HG03565 (cell line): Measurements from ENCODE around the gene UBA1.

ENCODE experiments used
- ATAC-seq: cut with Tn5 transposase; IDR thresholded peaks from one replicate; pipeline ENCODE4 v1.9.1; 2021; ENCODE audit warnings: mild to moderate bottlenecking, moderate library complexity; ENCODE audit not compliant: unreplicated experiment

Gene UBA1

GRCh38 chrX:47187106-47187677 is 6.4 kb upstream of the UBA1 start:
- ATAC-seq, result no peak

- ATAC-seq, result no peak
Observed at GRCh38 chrX:47189906-47190305, 3.7 kb upstream of the UBA1 start.

GRCh38 chrX:47190445-47191269 is 3.0 kb upstream of the UBA1 start:
- peak; percentile 49 for ATAC-seq

- no peak for ATAC-seq
Observed at GRCh38 chrX:47191331-47191730, 2.3 kb upstream of the UBA1 start.

- ATAC-seq, result no peak
Observed at GRCh38 chrX:47191806-47192401, 1.7 kb upstream of the UBA1 start.

GRCh38 chrX:47194194-47194787 is 662 bp downstream of the UBA1 start:
- ATAC-seq, result no peak

GRCh38 chrX:47196098-47196497 is 2.5 kb downstream of the UBA1 start:
- no peak for ATAC-seq

- ATAC-seq, result no peak
Observed at GRCh38 chrX:47197526-47197925, 3.9 kb downstream of the UBA1 start.

GRCh38 chrX:47198026-47198686 is 4.5 kb downstream of the UBA1 start:
- no peak for ATAC-seq

- ATAC-seq, result no peak
Observed at GRCh38 chrX:47198687-47199080, 5.1 kb downstream of the UBA1 start.

GRCh38 chrX:47199286-47199685 is 5.7 kb downstream of the UBA1 start:
- ATAC-seq, result no peak

- no peak for ATAC-seq
Observed at GRCh38 chrX:47200385-47201150, 6.9 kb downstream of the UBA1 start.

GRCh38 chrX:47201345-47201944 is 7.8 kb downstream of the UBA1 start:
- ATAC-seq, result no peak

- ATAC-seq, result no peak
Observed at GRCh38 chrX:47202316-47202715, 8.7 kb downstream of the UBA1 start.

- no peak for ATAC-seq
Observed at GRCh38 chrX:47202877-47203276, 9.2 kb downstream of the UBA1 start.

- ATAC-seq, result no peak
Observed at GRCh38 chrX:47204970-47205369, 11.3 kb downstream of the UBA1 start.

GRCh38 chrX:47206316-47206715 is 12.7 kb downstream of the UBA1 start:
- no peak for ATAC-seq

GRCh38 chrX:47208108-47208507 is 14.5 kb downstream of the UBA1 start:
- no peak for ATAC-seq

GRCh38 chrX:47209508-47210238 is 16.0 kb downstream of the UBA1 start:
- no peak for ATAC-seq
